ENCODE measurements around the gene GLYR1. TPM values are rescaled to one million over a fixed set of nuclear protein-coding genes. Genes with fewer than 3 reads are reported as not detected.

GLYR1 gene
- total and polyA plus RNA-seq, 9 of the 15 experiments (the other 6 are each of a cell fraction or from before 2014, with no cell fraction given), result 6.7 to 99.2 (median 60.2) TPM

DNA sequence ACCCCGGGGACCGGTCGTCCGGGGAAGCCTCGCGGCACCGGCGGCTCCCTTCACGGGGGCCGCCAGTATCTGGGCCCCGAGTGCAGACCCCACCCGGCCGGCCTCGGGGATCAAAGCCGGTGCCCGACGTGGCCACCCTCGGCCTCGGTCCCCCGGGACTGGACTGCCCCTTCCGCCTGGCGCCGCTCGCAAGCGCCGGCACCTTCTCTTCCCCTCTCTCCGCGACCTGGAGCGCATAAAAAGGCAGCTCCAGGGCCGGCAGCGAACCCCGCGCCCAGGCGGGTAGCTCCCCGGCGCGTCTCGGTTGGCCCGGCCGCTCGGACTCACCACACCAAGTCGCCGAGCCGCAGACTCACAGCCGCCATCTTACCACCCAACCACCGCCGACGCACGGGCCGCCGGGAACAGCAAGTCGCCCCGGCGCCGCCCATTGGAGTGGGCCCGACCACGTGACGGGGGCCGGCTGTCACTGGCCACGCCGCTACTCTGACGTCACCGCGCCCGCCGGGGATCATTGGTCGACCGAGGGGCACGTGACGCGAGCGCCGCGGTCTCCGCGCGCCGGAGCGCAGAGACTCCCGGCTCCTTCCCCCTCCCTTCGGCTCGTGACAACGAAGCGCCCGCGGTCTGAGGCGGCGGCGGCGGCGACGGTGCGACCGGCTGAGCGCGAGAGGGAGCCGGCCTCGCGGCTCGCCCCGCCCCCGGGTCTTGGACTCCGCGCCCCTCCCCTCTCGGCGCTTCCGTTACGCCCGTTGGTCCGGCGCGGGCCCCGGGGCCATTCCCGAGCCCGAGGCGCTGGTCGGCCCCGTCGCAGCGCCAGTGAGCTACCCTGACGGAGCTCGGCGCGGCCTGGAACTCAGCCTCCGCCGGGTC, at the start of gene GLYR1, which contains the start of gene UBN1 (continued):
- TF ChIP-seq UBTF (IDR thresholded peaks at IDR 0.05; ENCODE audit: borderline replicate concordance in 1 of 2, low read depth in 2 of 2, low read length in 2 of 2) (no peak; a peak in 1 of 4 replicates), MXI1 (IDR thresholded peaks at IDR 0.05; ENCODE audit: low read depth, low read length) (0 out of 2 replicates have a peak, but pooled peaks have one; percentile 38), MAFK (IDR thresholded peaks at IDR 0.05; ENCODE audit: low read length) (no peak), SAFB (IDR thresholded peaks at IDR 0.05; ENCODE audit: borderline replicate concordance, low read depth, low read length) (no peak), ZNF395 (CRISPR knock-in tag; IDR thresholded peaks at IDR 0.05) (0 out of 2 replicates have a peak, but pooled peaks have one; percentile 0), NFXL1 (CRISPR knock-in tag; IDR thresholded peaks at IDR 0.05) (no peak), SP2 (IDR thresholded peaks at IDR 0.05; ENCODE audit: extremely low read depth, low read depth, low read length, poor library complexity, severe bottlenecking) (no peak), ZKSCAN8 (CRISPR knock-in tag; IDR thresholded peaks at IDR 0.05) (no peak), CBFA2T2 (conservative IDR thresholded peaks at IDR 0.05) (peak; percentile 94), RFX7 (CRISPR knock-in tag; IDR thresholded peaks at IDR 0.05) (no peak), ZBTB2 (IDR thresholded peaks at IDR 0.05) (no peak), ZNF830 (CRISPR knock-in tag; IDR thresholded peaks at IDR 0.05) (no peak), ZFP91 (CRISPR knock-in tag; IDR thresholded peaks at IDR 0.05) (no peak)
- TF ChIP-seq, protein P1, sequence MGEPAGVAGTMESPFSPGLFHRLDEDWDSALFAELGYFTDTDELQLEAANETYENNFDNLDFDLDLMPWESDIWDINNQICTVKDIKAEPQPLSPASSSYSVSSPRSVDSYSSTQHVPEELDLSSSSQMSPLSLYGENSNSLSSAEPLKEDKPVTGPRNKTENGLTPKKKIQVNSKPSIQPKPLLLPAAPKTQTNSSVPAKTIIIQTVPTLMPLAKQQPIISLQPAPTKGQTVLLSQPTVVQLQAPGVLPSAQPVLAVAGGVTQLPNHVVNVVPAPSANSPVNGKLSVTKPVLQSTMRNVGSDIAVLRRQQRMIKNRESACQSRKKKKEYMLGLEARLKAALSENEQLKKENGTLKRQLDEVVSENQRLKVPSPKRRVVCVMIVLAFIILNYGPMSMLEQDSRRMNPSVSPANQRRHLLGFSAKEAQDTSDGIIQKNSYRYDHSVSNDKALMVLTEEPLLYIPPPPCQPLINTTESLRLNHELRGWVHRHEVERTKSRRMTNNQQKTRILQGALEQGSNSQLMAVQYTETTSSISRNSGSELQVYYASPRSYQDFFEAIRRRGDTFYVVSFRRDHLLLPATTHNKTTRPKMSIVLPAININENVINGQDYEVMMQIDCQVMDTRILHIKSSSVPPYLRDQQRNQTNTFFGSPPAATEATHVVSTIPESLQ (CRISPR knock-in tag; IDR thresholded peaks at IDR 0.05), result no peak
- TF ChIP-seq, protein P2, sequence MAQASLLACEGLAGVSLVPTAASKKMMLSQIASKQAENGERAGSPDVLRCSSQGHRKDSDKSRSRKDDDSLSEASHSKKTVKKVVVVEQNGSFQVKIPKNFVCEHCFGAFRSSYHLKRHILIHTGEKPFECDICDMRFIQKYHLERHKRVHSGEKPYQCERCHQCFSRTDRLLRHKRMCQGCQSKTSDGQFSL (CRISPR knock-in tag; IDR thresholded peaks at IDR 0.05), result no peak
- TF ChIP-seq, protein P2 (tag; IDR thresholded peaks at IDR 0.05), result no peak

Measured in K562 (cell line).